ENCODE results near the gene RASA3.
A peak's percentile ranks its signal among the peaks of the same experiment; 100 is the strongest.
"Not testable (repeated sequence)": the region's sequence is repeated elsewhere in the genome, so short reads cannot be mapped to it uniquely, and the experiment has no call there.

RASA3 gene

GRCh38 chr13:114000151-114001040 is 132.0 kb downstream of the RASA3 start:
- no peak for DNase-seq
- intact Hi-C loops (cut with DNase I) = no loop called here

DNA sequence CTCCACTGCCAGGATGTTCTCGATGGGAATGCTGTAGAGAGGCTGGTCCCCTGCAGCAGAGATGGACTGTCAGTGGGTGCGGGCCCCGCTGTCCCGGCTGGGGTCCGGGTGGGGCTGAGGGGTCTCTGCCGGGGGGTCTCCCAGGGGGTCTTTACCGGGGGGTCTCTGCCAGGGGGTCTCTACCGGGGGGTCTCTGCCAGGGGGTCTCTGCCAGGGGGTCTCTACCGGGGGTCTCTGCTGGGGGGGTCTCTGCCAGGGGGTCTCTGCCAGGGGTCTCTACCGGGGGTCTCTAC is 132.9 kb downstream of the RASA3 start:
- intact Hi-C loops (cut with DNase I) = no loop called here
- no peak for DNase-seq

DNA sequence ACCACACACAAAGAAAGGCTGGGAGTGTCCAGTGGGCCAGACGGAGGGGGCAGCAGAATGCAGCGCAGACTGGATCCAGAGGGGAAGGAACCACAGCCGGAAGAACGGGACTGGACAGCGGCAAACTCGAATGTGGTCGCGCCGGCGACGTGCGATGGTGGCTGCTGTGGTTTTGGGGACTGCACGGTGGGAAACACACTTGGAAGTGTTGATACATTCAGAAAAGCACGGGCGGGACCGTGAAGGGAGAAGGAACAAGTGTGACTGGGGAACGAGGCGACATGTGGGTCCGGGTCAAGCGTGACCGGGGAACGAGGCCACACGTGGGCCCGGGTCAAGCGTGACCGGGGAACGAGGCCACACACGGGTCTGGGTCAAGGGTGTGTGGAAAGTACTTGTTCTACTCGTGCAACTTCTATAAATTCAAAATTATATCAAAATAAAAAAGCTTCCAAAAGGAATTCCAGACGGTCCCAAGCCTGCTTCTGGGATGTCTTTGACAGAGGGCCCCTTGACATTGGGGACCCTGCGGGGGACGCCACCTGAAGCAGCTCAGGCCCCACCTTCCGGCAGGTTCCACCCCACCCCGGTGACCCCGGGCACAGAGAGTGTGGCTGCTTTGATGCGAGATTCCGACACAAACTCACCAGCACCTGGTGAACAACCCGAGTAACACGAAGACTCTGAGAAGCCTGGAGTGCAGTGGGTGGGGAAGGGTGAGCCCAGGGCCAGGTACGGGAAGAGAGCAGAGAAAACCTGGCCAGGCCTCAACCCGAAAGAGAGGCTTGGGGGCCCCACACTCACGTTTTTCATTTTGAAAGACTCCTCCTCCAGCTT is 133.4 kb downstream of the RASA3 start:
- intact Hi-C loops (cut with DNase I) = no loop called here
- DNase-seq = peak in 1 of 42 donors; percentile 2

DNA sequence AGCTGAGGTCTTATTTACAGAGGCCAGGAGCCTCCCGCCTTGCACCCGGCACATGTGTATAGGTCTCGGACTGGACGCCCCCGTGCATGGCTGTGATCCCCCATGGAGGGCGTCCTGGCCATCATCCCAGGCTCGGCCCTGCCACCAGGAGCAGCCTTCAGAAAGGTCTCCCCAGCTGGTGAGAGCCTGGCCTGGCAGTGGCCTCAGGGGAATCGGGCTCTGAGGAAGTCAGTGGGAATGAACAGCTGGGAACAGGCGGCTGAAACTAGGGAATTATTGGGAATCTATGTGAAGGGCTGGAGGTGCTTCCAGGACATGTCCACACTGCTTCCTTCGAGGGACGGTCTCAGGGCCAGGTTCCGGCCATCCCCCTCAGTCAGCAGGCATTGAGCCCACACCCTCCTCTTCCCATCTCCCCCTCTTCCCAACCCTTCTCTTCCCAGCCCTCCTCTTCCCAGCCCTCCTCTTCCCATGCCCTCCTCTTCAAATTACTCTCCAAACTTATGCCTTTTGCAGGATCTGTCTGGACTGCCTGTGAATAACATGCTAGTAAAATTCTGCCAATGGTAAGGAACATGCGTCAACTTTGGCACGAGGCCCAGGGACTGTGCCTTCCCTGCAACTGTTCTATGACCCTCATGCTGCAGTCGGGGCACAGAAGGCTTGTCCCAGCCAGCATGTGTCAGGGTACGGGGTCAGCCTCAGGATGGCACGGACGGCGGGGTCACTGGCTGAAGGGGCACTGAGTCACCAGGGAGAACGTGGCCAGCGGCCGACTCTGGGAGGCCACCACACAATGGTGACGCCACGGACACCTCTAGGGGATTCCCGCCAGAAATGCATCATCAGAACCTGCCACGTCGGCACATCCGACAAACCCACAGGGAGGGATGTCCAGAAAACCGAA is 134.3 kb downstream of the RASA3 start:
- DNase-seq = peak in 1 of 42 donors; percentile 1
- intact Hi-C loops (cut with DNase I) = no loop called here

DNA sequence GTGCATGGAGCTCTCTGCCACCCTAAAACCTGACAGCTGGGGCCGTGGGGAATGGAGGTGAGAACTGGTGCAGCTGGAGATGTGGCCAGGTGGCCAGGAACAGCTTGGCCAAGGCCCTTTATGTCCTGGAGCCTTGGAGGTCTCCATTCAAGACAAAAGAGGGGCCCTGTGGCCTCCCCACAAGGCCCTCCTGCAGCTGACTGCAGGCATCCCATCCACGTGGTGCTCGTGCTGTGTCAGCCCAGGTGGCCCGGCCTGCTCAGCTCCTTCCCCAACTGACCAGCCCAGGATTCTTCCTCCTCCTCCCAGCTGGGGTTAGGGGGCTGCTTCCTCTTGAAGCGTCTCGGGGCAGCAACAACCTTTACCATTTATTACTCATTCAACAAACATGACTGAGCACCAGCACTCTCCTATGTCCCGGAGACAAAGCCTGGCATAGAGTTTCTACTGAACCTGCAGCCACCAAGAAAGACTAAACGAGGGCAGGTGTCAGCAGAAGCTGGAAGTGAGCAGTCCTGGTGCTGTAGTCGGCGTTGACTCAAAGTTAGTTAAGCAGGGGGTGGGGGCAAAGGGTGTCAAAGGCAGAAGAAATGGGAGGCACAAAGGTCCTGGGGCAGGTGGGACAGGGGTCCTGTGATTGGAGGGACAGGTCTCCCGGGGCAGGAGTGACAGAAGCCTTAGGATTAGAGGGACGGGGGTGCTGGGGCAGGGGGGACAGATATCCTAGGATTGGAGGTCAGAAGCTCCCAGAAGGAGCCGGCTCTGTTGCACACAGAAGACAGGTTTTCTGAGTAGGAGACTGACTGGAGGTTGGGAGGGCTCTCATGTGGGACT is 135.3 kb downstream of the RASA3 start:
- intact Hi-C loops (cut with DNase I) = no loop called here
- peak in 1 of 42 donors; percentile 1 for DNase-seq

GRCh38 chr13:113996081-113996911 is 136.1 kb downstream of the RASA3 start:
- intact Hi-C loops (cut with DNase I) = no loop called here
- peak in 1 of 42 donors; percentile 3 for DNase-seq

DNA sequence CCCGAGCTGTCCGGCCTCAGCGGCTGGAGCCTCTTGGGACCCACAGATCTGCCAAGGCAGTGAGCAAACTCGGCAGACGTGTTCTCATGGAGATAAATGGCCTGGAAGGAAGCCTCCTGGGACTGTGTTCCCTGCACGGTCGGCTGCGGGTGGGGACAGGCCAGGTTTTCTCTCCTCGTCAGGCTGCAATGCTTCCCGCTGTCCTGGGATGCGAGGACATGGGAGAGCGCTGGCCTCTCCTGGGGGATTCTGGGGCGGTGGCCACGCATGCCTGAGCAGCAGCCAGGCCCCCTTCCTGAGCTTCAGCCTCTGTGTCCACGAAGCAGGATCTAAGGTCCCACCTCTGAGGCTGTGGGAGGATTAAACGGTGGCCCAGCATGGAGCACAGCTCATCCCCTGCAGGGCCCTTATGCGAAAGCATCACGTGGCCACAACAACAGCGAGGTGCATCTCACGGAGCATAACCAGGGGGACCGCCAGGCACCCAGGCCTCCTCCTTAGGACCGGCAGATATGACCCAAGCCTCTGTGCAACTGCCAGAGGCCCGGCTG is 137.3 kb downstream of the RASA3 start:
- peak in 1 of 42 donors; percentile 1 for DNase-seq
- intact Hi-C loops (cut with DNase I) = no loop called here

DNA sequence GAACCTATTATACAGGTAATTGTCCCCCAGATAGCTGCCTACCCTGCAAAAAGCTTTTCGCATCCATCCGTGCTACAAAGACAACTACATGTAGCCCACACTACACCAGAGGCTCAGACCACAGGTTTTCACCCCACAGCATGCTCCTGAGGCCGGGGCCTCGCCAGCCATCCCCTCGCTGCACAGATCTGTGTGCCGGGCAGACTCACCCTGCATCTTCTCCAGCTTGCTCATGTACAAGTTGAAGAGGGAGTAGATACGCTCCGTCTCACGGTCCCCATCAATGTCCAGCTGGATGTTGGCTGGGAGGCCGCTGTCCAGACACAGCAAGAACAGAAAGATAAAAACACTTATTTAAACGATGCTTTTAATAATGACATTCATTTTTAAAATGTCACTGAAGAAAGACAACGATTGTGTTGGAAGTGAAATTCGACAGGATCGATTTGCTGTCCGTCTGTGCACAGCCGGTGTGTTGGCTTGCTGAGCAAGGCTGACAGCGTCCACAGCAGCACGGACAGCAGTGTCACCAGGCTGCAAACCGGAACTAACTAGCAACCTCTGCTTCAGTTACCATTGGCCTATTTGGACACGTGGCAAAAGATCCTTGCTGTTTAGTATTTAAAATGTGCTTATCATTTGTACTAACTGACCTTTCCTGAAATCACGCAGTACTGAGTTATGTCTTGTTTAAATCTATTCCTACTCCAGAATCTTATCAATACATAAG is 140.0 kb downstream of the RASA3 start:
- intact Hi-C loops (cut with DNase I) = no loop called here
- peak in 1 of 42 donors; percentile 1 for DNase-seq

DNA sequence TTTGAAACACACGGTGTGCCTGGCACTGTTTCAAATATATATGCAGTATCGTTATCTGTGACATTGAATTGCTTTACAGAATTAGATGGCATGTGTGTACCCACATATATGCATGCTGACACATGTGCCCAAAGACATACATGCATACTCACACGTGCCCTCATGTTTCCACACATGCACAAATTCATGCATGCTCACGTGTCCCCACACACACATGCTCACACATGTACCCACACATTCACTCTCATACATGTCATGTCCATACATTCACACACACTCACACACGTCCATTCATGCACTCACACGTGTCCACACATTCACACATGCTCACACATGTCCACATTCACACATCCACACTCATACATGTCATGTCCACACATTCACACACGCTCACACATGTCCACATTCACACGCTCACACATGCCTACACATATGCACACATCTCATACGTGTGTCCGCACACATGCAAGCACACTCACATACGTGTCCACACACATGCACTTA is 140.7 kb downstream of the RASA3 start:
- intact Hi-C loops (cut with DNase I) = no loop called here
- DNase-seq = peak in 1 of 42 donors; percentile 0

DNA sequence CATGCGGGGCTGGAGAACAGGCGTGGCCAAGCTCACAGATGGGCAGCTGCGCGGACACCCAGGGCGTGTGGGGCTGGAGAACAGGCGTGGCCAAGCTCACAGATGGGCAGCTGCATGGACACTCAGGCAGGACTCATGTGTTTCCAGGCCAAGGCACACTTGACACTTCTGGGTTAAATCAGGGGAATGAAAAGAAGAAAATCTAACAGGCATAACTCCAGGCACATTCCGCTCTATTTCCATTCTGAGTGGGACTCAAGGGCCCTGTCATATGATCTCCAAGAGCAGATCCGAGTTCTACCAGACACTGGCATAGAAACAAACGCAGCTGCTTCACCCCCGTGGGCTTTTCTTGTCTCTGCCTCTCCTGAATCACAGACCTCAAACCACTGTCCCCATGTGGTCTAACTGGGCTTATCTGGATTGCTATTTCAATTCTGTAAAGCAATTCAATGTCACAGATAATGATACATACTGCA is 141.2 kb downstream of the RASA3 start:
- peak in 13 of 42 donors; percentile 3 to 64 (median 29) for DNase-seq
- intact Hi-C loops (cut with DNase I) = no loop called here

- DNase-seq = peak in 1 of 42 donors; percentile 1
- intact Hi-C loops (cut with DNase I) = no loop called here
Measured at GRCh38 chr13:113990321-113990837, 142.0 kb downstream of the RASA3 start.

DNA sequence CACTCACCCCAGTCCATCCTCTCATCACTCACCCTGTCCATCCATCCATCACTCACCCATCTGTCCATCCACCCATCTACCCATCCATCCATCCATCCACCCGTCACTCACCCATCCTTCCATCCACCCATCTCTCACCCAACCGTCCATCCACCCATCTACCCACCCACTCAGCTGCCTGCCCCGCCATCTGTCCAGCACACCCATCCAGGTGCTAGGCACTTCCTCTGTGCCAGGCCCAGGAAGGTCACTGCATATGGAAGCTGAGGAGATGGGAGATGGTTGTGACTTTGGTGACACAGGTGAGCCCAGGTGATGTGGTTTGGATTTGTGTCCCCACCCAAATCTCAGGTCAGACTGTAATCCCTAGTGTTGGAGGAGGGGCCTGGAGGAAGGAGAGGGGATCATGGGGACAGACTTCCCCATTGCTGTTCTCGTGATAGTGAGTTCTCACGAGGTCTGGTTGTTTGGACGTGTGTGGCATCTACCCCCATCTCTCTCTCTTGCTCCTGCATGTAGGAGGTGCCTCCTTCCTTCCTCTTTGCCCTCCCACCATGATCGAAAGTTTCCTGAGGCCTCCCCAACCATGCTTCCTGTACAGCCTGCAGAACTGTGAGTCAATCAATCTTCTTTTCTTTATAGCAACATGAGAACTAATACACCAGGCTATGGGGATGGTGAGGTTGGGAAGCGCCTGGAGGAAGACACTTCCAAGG is 142.7 kb downstream of the RASA3 start:
- intact Hi-C loops (cut with DNase I) = no loop called here
- DNase-seq = peak in 2 of 42 donors; percentile 1 to 3

DNA sequence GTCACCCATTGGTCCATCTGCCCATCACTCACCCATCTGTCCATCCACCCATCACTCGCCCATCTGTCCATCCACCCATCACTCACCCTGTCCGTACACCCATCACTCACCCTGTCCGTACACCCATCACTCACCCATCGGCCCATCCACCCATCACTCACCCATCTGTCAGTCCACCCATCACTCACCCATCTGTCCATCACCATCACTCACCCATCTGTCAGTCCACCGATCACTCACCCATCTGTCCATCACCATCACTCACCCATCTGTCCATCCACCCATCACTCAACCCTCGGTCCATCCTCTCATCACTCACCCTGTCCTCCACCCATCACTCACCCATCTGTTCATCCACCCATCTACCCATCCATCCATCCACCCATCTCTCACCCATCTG is 143.6 kb downstream of the RASA3 start:
- peak in 1 of 42 donors; percentile 1 for DNase-seq
- intact Hi-C loops (cut with DNase I) = not testable (repeated sequence)

DNA sequence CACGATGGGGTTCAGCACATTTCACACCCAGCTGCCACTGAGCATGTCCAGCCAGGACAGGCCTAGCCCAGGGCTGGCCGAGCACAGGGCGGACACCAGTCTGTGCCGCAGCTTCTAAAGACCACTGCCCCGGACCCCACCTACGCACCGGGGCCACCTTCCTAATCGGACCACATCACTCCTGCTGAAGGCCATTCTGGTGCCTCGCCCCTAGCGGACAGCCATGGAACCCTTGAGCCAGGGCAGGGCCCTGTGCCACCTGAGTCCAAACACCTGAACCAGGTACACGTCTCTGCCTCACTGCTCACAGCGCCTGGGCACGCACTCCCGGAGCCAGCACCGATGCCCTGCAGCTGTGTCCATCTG is 150.1 kb downstream of the RASA3 start:
- peak in 4 of 42 donors; percentile 1 to 22 (median 6) for DNase-seq
- intact Hi-C loops (cut with DNase I) = no loop called here

DNA sequence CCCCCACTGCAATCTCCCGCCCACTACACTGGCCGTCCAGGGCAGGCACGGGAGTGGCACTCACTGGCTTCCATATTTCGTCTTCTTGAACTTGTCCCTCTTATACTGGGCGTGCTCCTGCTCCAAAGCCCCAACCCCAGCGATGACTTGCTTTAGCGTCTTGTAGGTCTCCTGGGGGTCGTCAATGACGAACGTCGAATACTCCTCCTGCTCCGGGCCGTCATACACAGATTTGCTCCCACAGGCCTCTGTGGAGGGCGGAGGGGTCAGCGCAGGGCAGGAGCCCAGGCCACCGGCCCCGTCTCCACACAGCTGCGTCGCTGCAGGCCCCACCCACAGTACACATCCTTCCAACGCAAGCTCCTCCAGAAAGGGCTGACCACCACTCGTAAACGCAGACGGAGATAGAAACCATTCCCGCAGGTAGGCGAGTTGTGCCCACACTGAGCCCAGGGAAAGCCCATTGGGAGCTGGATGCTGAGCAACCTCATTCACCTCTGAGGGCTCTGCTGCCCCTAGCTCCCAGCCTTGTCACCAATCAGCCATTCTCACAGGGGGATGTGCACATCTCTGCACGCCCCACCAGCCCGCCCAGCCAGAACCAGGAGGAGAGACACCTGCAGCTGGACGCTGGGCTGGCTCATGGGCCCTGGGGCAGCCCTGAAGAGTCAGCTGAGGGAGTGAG is 150.7 kb downstream of the RASA3 start:
- DNase-seq = peak in 7 of 42 donors; percentile 2 to 30 (median 5)
- intact Hi-C loops (cut with DNase I) = no loop called here

All from head of caudate nucleus (tissue), 42 donors.